ENCODE results near the gene JAKMIP1.

Gene JAKMIP1

GRCh38 chr4:6068986-6069385, 131.4 kb downstream of the JAKMIP1 start:
- Histone ChIP-seq H3K36me3 (ENCODE audit: control insufficient read depth, low read length) (no peaks in the 10 kb centered on the region), H3K4me2 (ENCODE audit: low read length) (no peak overlapping the region), H3K79me2 (ENCODE audit: control insufficient read depth, low read length) (no peaks in the 10 kb centered on the region), H3K27me3 (ENCODE audit: control insufficient read depth, low read length) (no peaks in the 10 kb centered on the region), H3K27ac (ENCODE audit: low read depth, low read length) (no peak overlapping the region), H3K4me3 (ENCODE audit: low read length) (no peak overlapping the region), H3K9me2 (replicated peaks; ENCODE audit: control insufficient read depth, low read length) (no peaks in the 10 kb centered on the region), H3K9me3 (ENCODE audit: control insufficient read depth, insufficient read depth, low read length) (no peaks in the 10 kb centered on the region), H3K4me1 (ENCODE audit: control insufficient read depth, low read length) (no peaks in the 10 kb centered on the region), H4K20me1 (ENCODE audit: control insufficient read depth, insufficient read depth, low read depth, low read length) (no peaks in the 10 kb centered on the region), H3F3A (ENCODE audit: control insufficient read depth, insufficient read depth) (no peaks in the 10 kb centered on the region)
- TF ChIP-seq CTCF (IDR thresholded peaks at IDR 0.05; ENCODE audit: low read depth, low read length, poor library complexity, severe bottlenecking) (no peak), EZH2phosphoT487 (IDR thresholded peaks at IDR 0.05; ENCODE audit: borderline replicate concordance, low read length) (no peak)

- Histone ChIP-seq H3K36me3 (ENCODE audit: control insufficient read depth, low read length) (no peaks in the 10 kb centered on the region), H3K27me3 (ENCODE audit: control insufficient read depth, low read length) (no peaks in the 10 kb centered on the region), H3K9me3 (ENCODE audit: control insufficient read depth, insufficient read depth, low read length) (no peaks in the 10 kb centered on the region), H3K4me3 (ENCODE audit: low read length) (no peak overlapping the region), H3K9me2 (replicated peaks; ENCODE audit: control insufficient read depth, low read length) (no peaks in the 10 kb centered on the region), H4K20me1 (ENCODE audit: control insufficient read depth, insufficient read depth, low read depth, low read length) (no peaks in the 10 kb centered on the region), H3F3A (ENCODE audit: control insufficient read depth, insufficient read depth) (no peaks in the 10 kb centered on the region), H3K27ac (ENCODE audit: low read depth, low read length) (no peak overlapping the region), H3K4me2 (ENCODE audit: low read length) (no peak overlapping the region), H3K79me2 (ENCODE audit: control insufficient read depth, low read length) (no peaks in the 10 kb centered on the region), H3K4me1 (ENCODE audit: control insufficient read depth, low read length) (no peaks in the 10 kb centered on the region)
- TF ChIP-seq CTCF (IDR thresholded peaks at IDR 0.05; ENCODE audit: low read depth, low read length, poor library complexity, severe bottlenecking) (no peak), EZH2phosphoT487 (IDR thresholded peaks at IDR 0.05; ENCODE audit: borderline replicate concordance, low read length) (no peak)
Measured at GRCh38 chr4:6065934-6066590, 134.3 kb downstream of the JAKMIP1 start.

- no peaks in the 10 kb centered on the region for H3K36me3 ChIP-seq (ENCODE audit: control insufficient read depth, low read length)
- no peaks in the 10 kb centered on the region for H4K20me1 ChIP-seq (ENCODE audit: control insufficient read depth, insufficient read depth, low read depth, low read length)
- H3K4me2 ChIP-seq (ENCODE audit: low read length), result no peak overlapping the region
- no peak for TF ChIP-seq CTCF (IDR thresholded peaks at IDR 0.05; ENCODE audit: low read depth, low read length, poor library complexity, severe bottlenecking)
- no peak for TF ChIP-seq EZH2phosphoT487 (IDR thresholded peaks at IDR 0.05; ENCODE audit: borderline replicate concordance, low read length)
- H3F3A ChIP-seq (ENCODE audit: control insufficient read depth, insufficient read depth), result no peaks in the 10 kb centered on the region
- H3K4me3 ChIP-seq (ENCODE audit: low read length), result no peak overlapping the region
- no peak overlapping the region for H3K27ac ChIP-seq (ENCODE audit: low read depth, low read length)
- H3K9me3 ChIP-seq (ENCODE audit: control insufficient read depth, insufficient read depth, low read length), result peaks cover 6% of the 10 kb centered on the region; the same call in 1 of the 2 replicates
- no peaks in the 10 kb centered on the region for H3K4me1 ChIP-seq (ENCODE audit: control insufficient read depth, low read length)
- no peaks in the 10 kb centered on the region for H3K9me2 ChIP-seq (replicated peaks; ENCODE audit: control insufficient read depth, low read length)
- H3K27me3 ChIP-seq (ENCODE audit: control insufficient read depth, low read length), result no peaks in the 10 kb centered on the region
- H3K79me2 ChIP-seq (ENCODE audit: control insufficient read depth, low read length), result no peaks in the 10 kb centered on the region
Measured at GRCh38 chr4:6065166-6065565, 135.2 kb downstream of the JAKMIP1 start.
